ENCODE measurements around the gene GALR3. TPM values are rescaled to one million over a fixed set of nuclear protein-coding genes. Genes with fewer than 3 reads are reported as not detected.

GALR3 gene
- total RNA-seq, 1 donor from 2014 or later = not detected

GRCh38 chr22:37806409-37807333 lies 16.5 kb upstream of the GALR3 start:
- peak overlapping the region; percentile 76 for H3K4me3 ChIP-seq (ENCODE audit: insufficient read depth, low read depth, low read length)
- no peak for FAIRE-seq
- peaks cover 2% of the 10 kb centered on the region for H3K36me3 ChIP-seq (ENCODE audit: insufficient read depth, low read length)
- no peak overlapping the region for H3K27ac Mint-ChIP-seq (ENCODE audit: unreplicated experiment)
- H3K4me2 ChIP-seq (ENCODE audit: low read length) = peak overlapping the region; percentile 92
- peak; percentile 31 for DNase-seq (ENCODE audit: low read depth)
- H3K4me3 Mint-ChIP-seq (ENCODE audit: unreplicated experiment) = peak overlapping the region; percentile 85
- peak overlapping the region; percentile 87 for H3K9ac ChIP-seq (ENCODE audit: low read length)
- peaks cover 19% of the 10 kb centered on the region for H3K27me3 Mint-ChIP-seq (ENCODE audit: low read depth, unreplicated experiment)
- peaks cover 18% of the 10 kb centered on the region for H3K79me2 ChIP-seq (ENCODE audit: insufficient read depth, low read length)
- H3K9me3 Mint-ChIP-seq (ENCODE audit: unreplicated experiment) = no peaks in the 10 kb centered on the region
- peaks cover 1% of the 10 kb centered on the region for H3K36me3 Mint-ChIP-seq (ENCODE audit: low read depth, unreplicated experiment)
- H3K27ac ChIP-seq (ENCODE audit: low read depth, low read length) = peak overlapping the region; percentile 35
- H3K4me1 ChIP-seq (ENCODE audit: insufficient read depth, low read length) = peaks cover 44% of the 10 kb centered on the region
- H3K9me3 ChIP-seq (ENCODE audit: insufficient read depth, low read depth, low read length) = no peaks in the 10 kb centered on the region
- H2AFZ ChIP-seq (ENCODE audit: low read depth, low read length) = no peak overlapping the region
- TF ChIP-seq EZH2 (IDR thresholded peaks at IDR 0.05; ENCODE audit: insufficient read depth, low read length) = no peak
- TF ChIP-seq, protein P1, sequence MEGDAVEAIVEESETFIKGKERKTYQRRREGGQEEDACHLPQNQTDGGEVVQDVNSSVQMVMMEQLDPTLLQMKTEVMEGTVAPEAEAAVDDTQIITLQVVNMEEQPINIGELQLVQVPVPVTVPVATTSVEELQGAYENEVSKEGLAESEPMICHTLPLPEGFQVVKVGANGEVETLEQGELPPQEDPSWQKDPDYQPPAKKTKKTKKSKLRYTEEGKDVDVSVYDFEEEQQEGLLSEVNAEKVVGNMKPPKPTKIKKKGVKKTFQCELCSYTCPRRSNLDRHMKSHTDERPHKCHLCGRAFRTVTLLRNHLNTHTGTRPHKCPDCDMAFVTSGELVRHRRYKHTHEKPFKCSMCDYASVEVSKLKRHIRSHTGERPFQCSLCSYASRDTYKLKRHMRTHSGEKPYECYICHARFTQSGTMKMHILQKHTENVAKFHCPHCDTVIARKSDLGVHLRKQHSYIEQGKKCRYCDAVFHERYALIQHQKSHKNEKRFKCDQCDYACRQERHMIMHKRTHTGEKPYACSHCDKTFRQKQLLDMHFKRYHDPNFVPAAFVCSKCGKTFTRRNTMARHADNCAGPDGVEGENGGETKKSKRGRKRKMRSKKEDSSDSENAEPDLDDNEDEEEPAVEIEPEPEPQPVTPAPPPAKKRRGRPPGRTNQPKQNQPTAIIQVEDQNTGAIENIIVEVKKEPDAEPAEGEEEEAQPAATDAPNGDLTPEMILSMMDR (IDR thresholded peaks at IDR 0.05; ENCODE audit: insufficient read depth, low read depth, low read length) = no peak
- H3K4me1 Mint-ChIP-seq (ENCODE audit: low read depth, unreplicated experiment) = peaks cover 6% of the 10 kb centered on the region
- peaks cover 16% of the 10 kb centered on the region for H4K20me1 ChIP-seq (ENCODE audit: insufficient read depth, low read length)
- H3K27me3 ChIP-seq (ENCODE audit: insufficient read depth, low read length) = no peaks in the 10 kb centered on the region

DNA sequence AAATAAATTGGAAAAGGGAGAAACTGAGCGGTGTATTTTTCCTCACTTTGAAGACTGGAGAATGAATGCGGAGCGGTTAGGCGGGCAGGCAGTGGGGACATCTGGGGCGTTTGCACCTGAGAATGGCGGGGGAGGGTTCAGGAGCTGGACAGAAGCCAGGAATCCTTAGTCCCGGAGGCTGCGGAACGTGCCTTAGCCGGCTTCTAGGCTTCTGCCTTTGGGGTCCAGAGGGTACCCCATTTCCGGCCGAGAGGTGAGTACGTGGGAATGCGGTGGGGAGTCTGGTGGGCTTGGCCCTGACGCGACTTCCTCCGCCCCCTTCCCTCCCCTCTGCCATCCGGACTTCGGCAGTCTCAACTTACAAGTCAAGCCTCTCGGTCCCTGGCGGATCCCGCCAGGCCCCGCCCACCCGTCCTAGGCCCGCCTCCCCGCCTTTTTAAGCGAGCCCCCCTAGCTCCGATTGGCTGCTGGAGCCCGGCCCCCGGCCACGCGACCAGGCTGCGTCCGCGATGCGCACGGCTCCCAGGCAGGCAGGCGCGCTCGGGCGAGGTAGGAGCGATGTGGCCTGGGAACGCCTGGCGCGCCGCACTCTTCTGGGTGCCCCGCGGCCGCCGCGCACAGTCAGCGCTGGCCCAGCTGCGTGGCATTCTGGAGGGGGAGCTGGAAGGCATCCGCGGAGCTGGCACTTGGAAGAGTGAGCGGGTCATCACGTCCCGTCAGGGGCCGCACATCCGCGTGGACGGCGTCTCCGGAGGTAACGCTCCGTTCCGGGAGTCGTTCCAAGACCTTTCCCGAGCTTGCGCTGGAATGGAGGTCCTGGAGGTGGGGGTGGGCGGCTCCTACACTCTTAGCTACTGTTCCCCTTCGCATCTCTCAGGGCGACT lies 15.5 kb upstream of the GALR3 start, which contains the start of gene GCAT:
TSS of gene GCAT (plus strand) at position 525 of the 884 bp plus-strand sequence. CDS start at position 559, 34 bp downstream.
- H3K27me3 ChIP-seq (ENCODE audit: insufficient read depth, low read length) = no peaks in the 10 kb centered on the region
- no peaks in the 10 kb centered on the region for H3K9me3 ChIP-seq (ENCODE audit: insufficient read depth, low read depth, low read length)
- peak within 1 kb of the TSS; percentile 51 for H3K27ac ChIP-seq (ENCODE audit: low read depth, low read length)
- peak within 1 kb of the TSS; percentile 76 for H3K4me3 ChIP-seq (ENCODE audit: insufficient read depth, low read depth, low read length)
- Mint-ChIP-seq H3K36me3 (ENCODE audit: low read depth, unreplicated experiment) (peaks cover 3% of the 10 kb centered on the region), H3K27ac (ENCODE audit: unreplicated experiment) (peak within 1 kb of the TSS; percentile 55), H3K4me1 (ENCODE audit: low read depth, unreplicated experiment) (peaks cover 6% of the 10 kb centered on the region), H3K27me3 (ENCODE audit: low read depth, unreplicated experiment) (peaks cover 19% of the 10 kb centered on the region), H3K9me3 (ENCODE audit: unreplicated experiment) (no peaks in the 10 kb centered on the region), H3K4me3 (ENCODE audit: unreplicated experiment) (peak within 1 kb of the TSS; percentile 87)
- peak within 1 kb of the TSS; percentile 87 for H3K9ac ChIP-seq (ENCODE audit: low read length)
- H3K4me1 ChIP-seq (ENCODE audit: insufficient read depth, low read length) = peaks cover 39% of the 10 kb centered on the region
- peak; percentile 89 for DNase-seq (ENCODE audit: low read depth)
- TF ChIP-seq, protein P1 (IDR thresholded peaks at IDR 0.05; ENCODE audit: insufficient read depth, low read depth, low read length) = no peak
- no peak for TF ChIP-seq EZH2 (IDR thresholded peaks at IDR 0.05; ENCODE audit: insufficient read depth, low read length)
- peaks cover 18% of the 10 kb centered on the region for H3K79me2 ChIP-seq (ENCODE audit: insufficient read depth, low read length)
- peaks cover 2% of the 10 kb centered on the region for H3K36me3 ChIP-seq (ENCODE audit: insufficient read depth, low read length)
- H4K20me1 ChIP-seq (ENCODE audit: insufficient read depth, low read length) = peaks cover 16% of the 10 kb centered on the region
- FAIRE-seq = no peak
- H3K4me2 ChIP-seq (ENCODE audit: low read length) = peak within 1 kb of the TSS; percentile 92
- peak within 1 kb of the TSS; percentile 88 for H2AFZ ChIP-seq (ENCODE audit: low read depth, low read length)

All from astrocyte (in vitro differentiated cells and primary cell).